BJ (cell line): Measurements from ENCODE around the gene FOXN3. TPM values are rescaled to one million over a fixed set of nuclear protein-coding genes. Genes with fewer than 3 reads are reported as not detected.

ENCODE experiments used
- CTCF ChIA-PET: fragments of 350-600 bp; formaldehyde crosslinking; extraction: SDS; loops from one replicate; lab custom pipeline; 2021; ENCODE audit warnings: antibody characterized with exemption, inconsistent platforms; lab: Yijun Ruan, JAX
- POLR2A ChIA-PET: fragments of 300-600 bp; sonication (Branson Sonifier 250); formaldehyde crosslinking; extraction: SDS; loops from one replicate; lab custom pipeline; 2021; ENCODE audit warnings: antibody characterized with exemption; lab: Charles Lee
- DNase-seq: peaks from one replicate; pipeline ENCODE4 v3.0.0-alpha.2; 2011; ENCODE audit warnings: low read depth
- H3K27me3 ChIP-seq: 2 replicates; pipeline ENCODE4 v1.6.0; 2011; ENCODE audit warnings: low read length; ENCODE audit not compliant: control insufficient read depth, insufficient read depth
- H3K36me3 ChIP-seq: 2 replicates; pipeline ENCODE4 v1.5.1; 2011; ENCODE audit warnings: low read length; ENCODE audit not compliant: control insufficient read depth, insufficient read depth
- H3K4me3 ChIP-seq: 2 replicates; pipeline ENCODE4 v1.5.1; 2011; ENCODE audit warnings: low read depth, mild to moderate bottlenecking, control low read depth, low read length
- CTCF ChIP-seq: IDR thresholded peaks from 2 replicates; pipeline ENCODE4 v1.5.1; 2011; ENCODE audit warnings: low read depth, mild to moderate bottlenecking, control low read depth, inconsistent platforms, low read length, moderate library complexity; ENCODE audit not compliant: insufficient read depth
- polyA plus RNA-seq: library from polyadenylated mRNA; depleted of rRNA; stranded (reverse); fragments of >200 nt; gene quantifications from 2 replicates; pipeline ENCODE4 v1.2.3, GENCODE V29; 2011

FOXN3 gene
- polyA plus RNA-seq, 1 experiment: 30.2 TPM

- Histone ChIP-seq H3K4me3 (no peak overlapping the region), H3K36me3 (no peaks in the 10 kb centered on the region), H3K27me3 (no peaks in the 10 kb centered on the region)
- POLR2A ChIA-PET: no interaction called here
- no peak for DNase-seq
- CTCF ChIA-PET: interaction anchor here (0.9 to 1.0 kb wide), 2 partner anchors 10 to 17 kb away, joined by 3 read pairs; no protein-coding TSS in a partner anchor
- TF ChIP-seq CTCF: no peak
Observed at GRCh38 chr14:89447182-89447944, 30.3 kb upstream of the FOXN3 start.

- DNase-seq: no peak
- ChIA-PET POLR2A (no interaction called here), CTCF (no interaction called here)
- H3K4me3 ChIP-seq: no peak overlapping the region
- no peak for TF ChIP-seq CTCF
- no peaks in the 10 kb centered on the region for H3K27me3 ChIP-seq
- no peaks in the 10 kb centered on the region for H3K36me3 ChIP-seq
Observed at GRCh38 chr14:89445273-89445973, 28.4 kb upstream of the FOXN3 start.

- no peak for TF ChIP-seq CTCF
- Histone ChIP-seq H3K36me3 (no peaks in the 10 kb centered on the region), H3K4me3 (no peak overlapping the region), H3K27me3 (no peaks in the 10 kb centered on the region)
- CTCF ChIA-PET: no interaction called here
- POLR2A ChIA-PET: interaction anchor here (0.6 kb wide), 1 partner anchor 29 kb away, joined by 5 read pairs; no protein-coding TSS in a partner anchor
- DNase-seq: no peak
Observed at GRCh38 chr14:89444516-89445125, 27.6 kb upstream of the FOXN3 start.

GRCh38 chr14:89444044-89444443 lies 27.0 kb upstream of the FOXN3 start:
- DNase-seq: no peak
- POLR2A ChIA-PET: interaction anchor here (0.6 kb wide), 1 partner anchor 28 kb away, joined by 5 read pairs; no protein-coding TSS in a partner anchor
- CTCF ChIA-PET: no interaction called here
- TF ChIP-seq CTCF: no peak
- Histone ChIP-seq H3K4me3 (no peak overlapping the region), H3K27me3 (no peaks in the 10 kb centered on the region), H3K36me3 (no peaks in the 10 kb centered on the region)
